Measurements from ENCODE around the gene POLDIP3. TPM values are rescaled to one million over a fixed set of nuclear protein-coding genes. Genes with fewer than 3 reads are reported as not detected.

POLDIP3 gene
- total RNA-seq, 1 donor from 2014 or later, result 77.5 TPM

DNA sequence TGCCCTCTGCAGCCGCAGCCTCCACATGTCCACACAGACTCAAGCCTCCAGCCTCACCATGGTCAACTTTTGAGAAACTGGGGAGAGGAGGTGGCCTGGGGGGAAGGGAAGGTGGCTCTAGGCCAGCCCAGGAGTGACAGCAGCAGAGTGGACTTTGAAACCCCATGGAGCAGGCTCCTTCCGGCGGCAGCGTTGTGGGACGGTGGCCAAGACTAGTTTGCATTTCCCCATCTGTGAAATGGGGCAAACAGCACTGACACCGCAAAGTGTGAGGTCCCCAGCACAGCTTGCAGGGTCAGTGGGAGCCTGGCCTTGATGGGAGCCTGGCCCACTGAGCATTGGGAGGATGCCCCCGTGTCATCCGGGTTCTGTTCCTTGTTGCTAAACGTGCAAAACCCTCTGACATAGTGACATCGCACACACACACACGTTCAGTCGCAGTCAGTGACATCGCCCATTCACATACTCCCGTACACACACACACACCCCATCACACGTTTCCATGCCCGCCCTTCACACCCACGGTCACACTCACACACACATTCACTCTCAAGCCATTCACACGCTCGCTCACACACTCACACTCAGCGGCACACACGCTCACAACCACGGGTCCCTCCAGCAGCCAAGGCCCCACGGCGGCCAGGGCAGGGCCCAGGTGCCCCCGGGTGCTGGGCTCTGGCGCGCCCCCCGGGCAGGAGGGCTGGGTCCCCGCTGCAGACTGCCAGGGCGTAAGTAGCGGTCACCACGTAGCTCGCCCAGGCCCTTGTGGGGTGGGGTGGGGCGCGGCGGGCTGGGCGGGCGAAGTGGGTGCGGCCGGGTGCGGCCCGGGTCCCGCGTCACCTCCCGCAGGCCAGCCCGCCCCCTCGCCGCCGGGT, 33.9 kb upstream of the POLDIP3 start:
- H3K36me3 Mint-ChIP-seq (ENCODE audit: low read depth), result peaks cover 2% of the 10 kb centered on the region
- ChIA-PET POLR2A (interaction anchor here (0.6 to 6.3 kb wide), 9 partner anchors 8 to 539 kb away, joined by 3 to 68 read pairs (median 4); partner anchors contain the start of genes ATP5MGL and POLDIP3), CTCF (interaction anchor here (1.0 to 1.1 kb wide), 2 partner anchors 12 to 26 kb away, joined by 4 to 5 read pairs; no protein-coding TSS in a partner anchor)
- no peak for TF ChIP-seq CTCF (IDR thresholded peaks at IDR 0.05)
- ATAC-seq (ENCODE audit: low read depth), result peak; percentile 63
- no peaks in the 10 kb centered on the region for H3K27me3 Mint-ChIP-seq
- H3K4me1 Mint-ChIP-seq, result peaks cover 56% of the 10 kb centered on the region
- H3K27ac Mint-ChIP-seq, result peak overlapping the region; percentile 91
- no peaks in the 10 kb centered on the region for H3K9me3 Mint-ChIP-seq
- intact Hi-C loops (cut with micrococcal nuclease), result loop anchor here (1.0 kb wide), 1 partner anchor 33 kb away; no protein-coding TSS in a partner anchor
- H3K4me3 Mint-ChIP-seq, result peak overlapping the region; percentile 92
- DNase-seq, result no peak

DNA sequence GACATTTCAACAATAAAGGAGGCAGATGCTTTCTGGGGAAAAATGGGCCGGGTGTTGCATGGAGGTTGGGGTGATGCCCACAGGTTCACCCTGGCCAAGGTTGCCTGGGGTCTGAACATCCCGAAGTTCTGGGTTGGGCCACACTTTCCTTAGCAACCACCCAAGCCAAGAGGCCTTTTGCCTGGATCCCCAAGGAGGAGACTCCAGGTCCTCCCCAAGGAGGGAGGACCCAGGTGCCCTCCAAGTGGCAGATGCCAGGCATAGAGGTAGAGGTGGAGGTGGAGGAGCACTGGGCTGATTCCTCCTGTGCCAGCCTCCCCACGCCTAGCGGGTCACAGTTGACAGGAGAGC, 33.3 kb upstream of the POLDIP3 start:
- intact Hi-C loops (cut with micrococcal nuclease), result no loop called here
- no peaks in the 10 kb centered on the region for H3K27me3 Mint-ChIP-seq

GRCh38 chr22:42646569-42647525, 32.2 kb upstream of the POLDIP3 start:
- intact Hi-C loops (cut with micrococcal nuclease), result no loop called here
- no peak for DNase-seq
- ChIA-PET CTCF (no interaction called here), POLR2A (interaction anchor here (0.6 to 6.3 kb wide), 3 partner anchors 25 to 97 kb away, joined by 3 to 68 read pairs (median 4); partner anchors contain the start of gene POLDIP3)
- ATAC-seq (ENCODE audit: low read depth), result no peak
- peak overlapping the region; percentile 92 for H3K4me3 Mint-ChIP-seq
- peaks cover 2% of the 10 kb centered on the region for H3K36me3 Mint-ChIP-seq (ENCODE audit: low read depth)
- no peaks in the 10 kb centered on the region for H3K9me3 Mint-ChIP-seq
- TF ChIP-seq CTCF (IDR thresholded peaks at IDR 0.05), result no peak
- H3K27me3 Mint-ChIP-seq, result no peaks in the 10 kb centered on the region
- H3K4me1 Mint-ChIP-seq, result peaks cover 63% of the 10 kb centered on the region
- H3K27ac Mint-ChIP-seq, result no peak overlapping the region

More for the DNA sequence above, 33.3 kb upstream of the POLDIP3 start:
- no peak for TF ChIP-seq CTCF (IDR thresholded peaks at IDR 0.05)
- ATAC-seq (ENCODE audit: low read depth) (no peak), DNase-seq (no peak)
- CTCF ChIA-PET, result no interaction called here
- Mint-ChIP-seq H3K4me1 (peaks cover 57% of the 10 kb centered on the region), H3K4me3 (peak overlapping the region; percentile 92), H3K27ac (no peak overlapping the region), H3K9me3 (no peaks in the 10 kb centered on the region), H3K36me3 (ENCODE audit: low read depth) (peaks cover 2% of the 10 kb centered on the region)
- POLR2A ChIA-PET, result interaction anchor here (0.6 to 6.3 kb wide), 4 partner anchors 10 to 99 kb away, joined by 3 to 68 read pairs (median 8); partner anchors contain the start of gene POLDIP3

GRCh38 chr22:42645938-42646568, 31.4 kb upstream of the POLDIP3 start:
- DNase-seq (no peak), ATAC-seq (ENCODE audit: low read depth) (no peak)
- H3K27me3 Mint-ChIP-seq, result no peaks in the 10 kb centered on the region
- H3K4me3 Mint-ChIP-seq, result peak overlapping the region; percentile 48
- no peaks in the 10 kb centered on the region for H3K9me3 Mint-ChIP-seq
- no peak for TF ChIP-seq CTCF (IDR thresholded peaks at IDR 0.05)
- peak overlapping the region; percentile 50 for H3K27ac Mint-ChIP-seq
- ChIA-PET CTCF (no interaction called here), POLR2A (interaction anchor here (0.6 to 6.3 kb wide), 3 partner anchors 25 to 96 kb away, joined by 4 to 68 read pairs (median 6); partner anchors contain the start of gene POLDIP3)
- H3K4me1 Mint-ChIP-seq, result peaks cover 66% of the 10 kb centered on the region
- H3K36me3 Mint-ChIP-seq (ENCODE audit: low read depth), result peaks cover 2% of the 10 kb centered on the region
- intact Hi-C loops (cut with micrococcal nuclease), result no loop called here
